HG02763 (cell line): ENCODE results near the gene PRR35.

Experiments
- ATAC-seq: cut with Tn5 transposase; IDR thresholded peaks from one replicate; pipeline ENCODE4 v1.9.1; 2021; ENCODE audit warnings: mild to moderate bottlenecking, moderate library complexity; ENCODE audit not compliant: unreplicated experiment

Gene PRR35

GRCh38 chr16:578232-578869 lies 18.2 kb downstream of the PRR35 start:
- ATAC-seq: no peak

- ATAC-seq: no peak
Measured at GRCh38 chr16:578870-579405, 18.7 kb downstream of the PRR35 start.

- no peak for ATAC-seq
Measured at GRCh38 chr16:580141-580945, 20.1 kb downstream of the PRR35 start.

- ATAC-seq: no peak
Measured at GRCh38 chr16:580946-581498, 20.8 kb downstream of the PRR35 start.

GRCh38 chr16:582218-582613 lies 22.0 kb downstream of the PRR35 start:
- ATAC-seq: no peak

- no peak for ATAC-seq
Measured at GRCh38 chr16:582614-583331, 22.6 kb downstream of the PRR35 start.

DNA sequence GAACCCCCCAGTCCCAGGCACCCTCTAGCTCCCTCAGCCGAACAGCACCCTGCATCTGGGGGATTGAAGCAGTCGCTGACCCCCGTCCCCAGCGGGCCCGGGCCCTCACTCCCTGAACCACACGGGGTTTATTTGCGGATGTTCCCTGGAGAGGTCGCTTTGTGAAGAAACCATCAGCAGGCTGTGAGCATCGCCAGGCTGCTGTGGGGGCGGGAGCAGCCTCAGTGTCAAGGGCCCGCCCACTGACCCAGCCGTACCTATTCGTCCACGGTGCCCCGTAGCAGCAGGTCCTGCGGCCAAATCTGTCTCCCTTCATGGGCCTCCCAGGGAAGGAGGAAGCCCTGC lies 23.2 kb downstream of the PRR35 start:
- no peak for ATAC-seq

- no peak for ATAC-seq
Measured at GRCh38 chr16:583815-584591, 23.8 kb downstream of the PRR35 start.

GRCh38 chr16:585351-585750 lies 25.2 kb downstream of the PRR35 start:
- ATAC-seq: no peak

DNA sequence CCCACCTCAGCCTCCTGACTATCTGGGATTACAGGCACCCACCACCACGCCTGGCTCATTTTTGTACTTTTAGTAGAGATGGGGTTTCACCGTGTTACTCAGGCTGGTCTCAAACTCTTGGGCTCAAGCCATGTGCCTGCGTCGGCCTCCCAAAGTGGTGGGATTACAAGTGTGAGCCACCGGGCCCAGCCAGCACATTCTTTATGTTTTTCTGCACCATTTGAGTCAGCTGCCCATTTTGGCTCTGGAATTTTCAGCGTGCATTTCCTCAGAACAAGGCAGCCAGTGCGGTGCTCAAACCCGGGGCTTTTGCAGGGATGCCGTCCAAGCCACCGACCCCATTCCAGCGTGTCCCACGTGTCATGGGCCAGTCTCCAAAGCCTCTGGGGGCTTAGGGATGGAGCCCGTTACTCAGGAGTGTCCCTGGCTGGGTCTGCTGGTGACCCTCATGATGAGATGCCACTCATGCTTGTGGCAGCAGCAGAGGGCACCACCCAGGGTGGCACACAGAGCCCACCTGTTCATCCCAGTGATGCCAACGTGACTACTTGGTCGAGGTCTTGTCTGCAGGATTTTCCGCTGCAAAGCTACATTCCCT lies 26.0 kb downstream of the PRR35 start:
- no peak for ATAC-seq

GRCh38 chr16:586645-587590 lies 26.7 kb downstream of the PRR35 start:
- no peak for ATAC-seq

GRCh38 chr16:588639-588888 lies 28.4 kb downstream of the PRR35 start:
- no peak for ATAC-seq

GRCh38 chr16:588889-589657 lies 28.9 kb downstream of the PRR35 start:
- peak; percentile 72 for ATAC-seq

GRCh38 chr16:589658-590187 lies 29.5 kb downstream of the PRR35 start, which contains the start of gene RAB40C:
TSS of gene RAB40C (plus strand) at chr16:590066. CDS start at chr16:590292, 226 bp downstream.
- peak; percentile 75 for ATAC-seq

DNA sequence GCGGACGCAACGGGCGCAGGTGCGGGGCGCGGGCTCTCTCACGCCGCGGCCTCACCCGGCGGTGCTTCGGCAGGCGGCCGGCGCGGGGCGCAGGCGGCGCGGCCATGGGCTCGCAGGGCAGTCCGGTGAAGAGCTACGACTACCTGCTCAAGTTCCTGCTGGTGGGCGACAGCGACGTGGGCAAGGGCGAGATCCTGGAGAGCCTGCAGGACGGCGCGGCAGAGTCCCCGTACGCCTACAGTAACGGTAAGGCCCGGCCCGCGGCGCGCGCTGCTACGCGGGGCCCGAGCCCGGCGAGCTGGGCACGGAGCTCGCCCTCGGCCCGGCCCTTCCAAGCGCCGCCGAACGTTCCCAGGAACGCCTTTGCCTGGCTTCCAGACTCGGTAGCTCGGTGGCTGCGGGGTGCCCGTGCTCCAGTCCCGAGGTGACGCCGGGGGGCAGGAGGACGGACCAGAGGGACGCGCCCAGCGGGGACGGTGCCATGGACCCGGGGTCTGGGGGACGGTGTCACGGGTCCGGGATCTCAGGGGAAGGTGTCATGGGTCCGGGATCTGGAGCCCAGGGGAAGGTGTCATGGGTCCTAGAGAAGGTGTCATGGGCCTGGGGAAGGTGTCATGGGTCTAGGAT lies 30.1 kb downstream of the PRR35 start:
- ATAC-seq: no peak

GRCh38 chr16:590815-591200 lies 30.6 kb downstream of the PRR35 start:
- ATAC-seq: no peak

DNA sequence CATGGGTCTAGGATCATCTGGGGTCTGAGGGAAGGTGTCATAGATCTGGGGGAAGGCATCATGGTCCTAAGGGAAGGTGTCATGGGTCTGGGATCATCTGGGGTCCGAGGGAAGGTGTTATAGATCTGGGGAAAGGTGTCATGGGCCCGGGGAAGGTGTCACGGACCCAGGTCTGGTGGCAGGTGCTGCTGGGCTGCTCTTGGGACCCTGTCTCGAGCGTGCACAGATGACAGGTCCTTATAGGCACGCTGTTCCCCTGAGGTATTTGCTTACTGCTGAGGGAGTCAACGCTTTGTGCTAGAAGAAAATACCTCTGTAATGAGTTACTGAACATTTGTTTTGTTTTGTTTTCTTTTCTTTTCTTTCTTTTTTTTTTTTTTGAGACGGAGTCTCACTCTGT lies 31.0 kb downstream of the PRR35 start:
- ATAC-seq: no peak
